ENCODE measurements around the gene IQSEC2. TPM values are rescaled to one million over a fixed set of nuclear protein-coding genes. Genes with fewer than 3 reads are reported as not detected.

The IQSEC2 gene
- total RNA-seq, 4 donors from 2014 or later = 16.3 to 24.2 (median 17.5) TPM

DNA sequence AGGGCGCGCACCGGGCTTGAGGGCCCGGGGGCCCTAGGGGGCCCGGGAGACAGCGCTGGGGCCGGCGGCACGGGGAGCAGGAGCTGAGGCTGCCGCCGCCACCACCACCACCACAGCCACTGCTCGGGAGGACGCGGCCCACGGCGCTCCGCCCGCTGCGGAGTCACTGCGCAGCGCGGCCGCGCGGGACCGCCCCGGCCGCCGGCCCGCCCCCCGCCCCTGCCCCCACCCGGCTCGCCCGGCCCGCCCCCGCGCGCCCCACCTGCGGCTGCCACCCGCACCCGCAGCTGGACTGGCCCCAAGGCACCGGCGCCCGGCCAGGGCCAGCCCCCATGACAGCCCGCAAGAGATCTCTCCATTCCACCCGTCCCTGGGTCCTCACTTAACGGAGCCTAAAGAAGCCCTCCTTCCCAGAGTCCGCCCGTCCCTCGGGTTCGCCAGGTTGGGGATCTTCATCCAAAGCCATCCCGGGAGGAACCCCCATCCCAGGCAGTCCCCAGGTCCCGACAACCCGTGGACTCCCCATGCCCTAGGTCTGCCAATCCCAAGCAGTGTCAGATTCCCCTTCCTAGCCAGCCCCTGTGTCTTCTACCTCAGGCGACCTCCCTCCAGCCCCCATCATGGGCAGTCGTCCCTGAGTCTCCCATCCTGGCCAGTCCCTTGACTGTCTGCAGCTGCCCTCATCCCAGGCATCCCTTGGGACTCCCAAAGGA is 40.0 kb upstream of the IQSEC2 start:
- H3K4me3 ChIP-seq (ENCODE audit: low read depth, poor library complexity, severe bottlenecking) = peak overlapping the region; percentile 36
- no peak for DNase-seq (ENCODE audit: low spot score in 2 of 2)
- no peak for TF ChIP-seq POLR2A (IDR thresholded peaks at IDR 0.05)
- TF ChIP-seq, protein P1, sequence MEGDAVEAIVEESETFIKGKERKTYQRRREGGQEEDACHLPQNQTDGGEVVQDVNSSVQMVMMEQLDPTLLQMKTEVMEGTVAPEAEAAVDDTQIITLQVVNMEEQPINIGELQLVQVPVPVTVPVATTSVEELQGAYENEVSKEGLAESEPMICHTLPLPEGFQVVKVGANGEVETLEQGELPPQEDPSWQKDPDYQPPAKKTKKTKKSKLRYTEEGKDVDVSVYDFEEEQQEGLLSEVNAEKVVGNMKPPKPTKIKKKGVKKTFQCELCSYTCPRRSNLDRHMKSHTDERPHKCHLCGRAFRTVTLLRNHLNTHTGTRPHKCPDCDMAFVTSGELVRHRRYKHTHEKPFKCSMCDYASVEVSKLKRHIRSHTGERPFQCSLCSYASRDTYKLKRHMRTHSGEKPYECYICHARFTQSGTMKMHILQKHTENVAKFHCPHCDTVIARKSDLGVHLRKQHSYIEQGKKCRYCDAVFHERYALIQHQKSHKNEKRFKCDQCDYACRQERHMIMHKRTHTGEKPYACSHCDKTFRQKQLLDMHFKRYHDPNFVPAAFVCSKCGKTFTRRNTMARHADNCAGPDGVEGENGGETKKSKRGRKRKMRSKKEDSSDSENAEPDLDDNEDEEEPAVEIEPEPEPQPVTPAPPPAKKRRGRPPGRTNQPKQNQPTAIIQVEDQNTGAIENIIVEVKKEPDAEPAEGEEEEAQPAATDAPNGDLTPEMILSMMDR (IDR thresholded peaks at IDR 0.05) = no peak
- 0 to 23% methylated on average over 1 to 12 of the region's 56 CpGs for WGBS, 2 donors
- intact Hi-C loops (cut with DNase I; ENCODE audit: low total_unique reads) = no loop called here

GRCh38 chrX:53320543-53321229 is 39.3 kb upstream of the IQSEC2 start:
- TF ChIP-seq, protein P1 (IDR thresholded peaks at IDR 0.05) = no peak
- TF ChIP-seq POLR2A (IDR thresholded peaks at IDR 0.05) = no peak
- 0 to 9% methylated on average over 2 to 45 of the region's 75 CpGs for WGBS, 2 donors
- intact Hi-C loops (cut with DNase I; ENCODE audit: low total_unique reads) = no loop called here
- H3K4me3 ChIP-seq (ENCODE audit: low read depth, poor library complexity, severe bottlenecking) = peak overlapping the region; percentile 36
- DNase-seq (ENCODE audit: low spot score in 2 of 2) = no peak

- H3K4me3 ChIP-seq (ENCODE audit: low read depth, poor library complexity, severe bottlenecking) = peak overlapping the region; percentile 36
- intact Hi-C loops (cut with DNase I; ENCODE audit: low total_unique reads) = loop anchor here (10.0 kb wide), 2 partner anchors 55 to 115 kb away; partner anchors contain the start of gene HSD17B10
- no peak for DNase-seq (ENCODE audit: low spot score in 2 of 2)
- 4 to 8% methylated on average over 16 to 25 of the region's 32 CpGs for WGBS, 2 donors
- no peak for TF ChIP-seq POLR2A (IDR thresholded peaks at IDR 0.05)
- TF ChIP-seq, protein P1 (IDR thresholded peaks at IDR 0.05) = no peak
Observed at GRCh38 chrX:53319614-53320542, 38.5 kb upstream of the IQSEC2 start.

- 63 to 95% methylated on average over 6 to 10 of the region's 10 CpGs for WGBS, 2 donors
- intact Hi-C loops (cut with DNase I; ENCODE audit: low total_unique reads) = loop anchor here (10.0 kb wide), 2 partner anchors 56 to 116 kb away; partner anchors contain the start of gene HSD17B10
- no peak overlapping the region for H3K4me3 ChIP-seq (ENCODE audit: low read depth, poor library complexity, severe bottlenecking)
- DNase-seq (ENCODE audit: low spot score in 2 of 2) = no peak
- TF ChIP-seq POLR2A (IDR thresholded peaks at IDR 0.05) = no peak
- TF ChIP-seq, protein P1 (IDR thresholded peaks at IDR 0.05) = no peak
Observed at GRCh38 chrX:53318766-53319353, 37.5 kb upstream of the IQSEC2 start.

- intact Hi-C loops (cut with DNase I; ENCODE audit: low total_unique reads) = loop anchor here (10.0 kb wide), 2 partner anchors 57 to 117 kb away; partner anchors contain the start of gene HSD17B10
- no peak for TF ChIP-seq POLR2A (IDR thresholded peaks at IDR 0.05)
- TF ChIP-seq, protein P1 (IDR thresholded peaks at IDR 0.05) = peak in 1 of 3 donors; percentile 10
- 5 to 7% methylated on average over 6 to 10 of the region's 10 CpGs for WGBS, 2 donors
- H3K4me3 ChIP-seq (ENCODE audit: low read depth, poor library complexity, severe bottlenecking) = no peak overlapping the region
- peak; percentile 22 to 92 for DNase-seq (ENCODE audit: low spot score in 2 of 2)
Observed at GRCh38 chrX:53317365-53318069, 36.1 kb upstream of the IQSEC2 start.
